Activated naive CD8-positive, alpha-beta T cell treated with anti-CD3 and anti-CD28 coated beads for 36 hours (primary cell): ENCODE measurements around the gene HDAC7. TPM values are rescaled to one million over a fixed set of nuclear protein-coding genes. Genes with fewer than 3 reads are reported as not detected.

ENCODE experiments used
- total RNA-seq, 2 experiments: library from RNA; stranded (reverse); gene quantifications; one replicate each; pipeline ENCODE4 v1.2.3, GENCODE V29; 2021

Gene HDAC7
- total RNA-seq, 2 experiments from 2014 or later = 233 to 246 TPM

Other genes with a start within 250 kb of the HDAC7 start
- gene RPAP3, start 113.9 kb downstream of the HDAC7 start, total RNA-seq = 10 to 100 TPM; 58.7 to 61.8 TPM
- gene ENDOU, start 94.4 kb downstream of the HDAC7 start, total RNA-seq = under 1 TPM in 1 of 2 experiments, not detected in 1; 0.08 TPM
- gene RAPGEF3, start 61.0 kb downstream of the HDAC7 start, total RNA-seq = under 1 TPM; 0.27 to 0.54 TPM
- gene SLC48A1, start 46.7 kb downstream of the HDAC7 start, total RNA-seq = 1 to 10 TPM; 5.4 to 6.0 TPM
- 10 to 100 TPM; 55.8 TPM for gene VDR, start 85.1 kb upstream of the HDAC7 start, total RNA-seq
- 100 to 1,000 TPM; 158 to 168 TPM for gene TMEM106C, start 143.7 kb upstream of the HDAC7 start, total RNA-seq
- under 1 TPM in 1 of 2 experiments, not detected in 1; 0.04 TPM for gene COL2A1, start 184.6 kb upstream of the HDAC7 start, total RNA-seq